BLaER1 treated with 17β-estradiol and CSF1 and Interleukin-3, amounts not matched to agents 10 nM and 100 nM (cell line): Measurements from ENCODE around the gene COPZ1.

Source experiments
- H3K27ac ChIP-seq, 11 experiments: shearing (Covaris generic); formaldehyde crosslinking; 2 replicates each; pipeline ENCODE4 v1.8.1; 2022
- H3K27me3 ChIP-seq, 11 experiments: shearing (Covaris generic); formaldehyde crosslinking; 2 replicates each; pipeline ENCODE4 v1.8.1; 2022
- H3K36me3 ChIP-seq, 11 experiments: shearing (Covaris generic); formaldehyde crosslinking; 2 replicates each; pipeline ENCODE4 v1.8.1; 2022
- H3K4me1 ChIP-seq, 10 experiments: shearing (Covaris generic); formaldehyde crosslinking; 2 replicates each; pipeline ENCODE4 v1.8.1; 2022
- H3K4me2 ChIP-seq, 11 experiments: shearing (Covaris generic); formaldehyde crosslinking; 2 replicates each; pipeline ENCODE4 v1.8.1; 2022
- H3K4me3 ChIP-seq, 10 experiments: shearing (Covaris generic); formaldehyde crosslinking; 2 replicates each; pipeline ENCODE4 v1.8.1; 2022
- H3K9ac ChIP-seq, 11 experiments: shearing (Covaris generic); formaldehyde crosslinking; 2 replicates each; pipeline ENCODE4 v1.8.1; 2022
- H3K9me3 ChIP-seq, 11 experiments: shearing (Covaris generic); formaldehyde crosslinking; replicated peaks in 1 of 11; 2 replicates each; pipeline ENCODE4 v1.8.1; 2022
- H4K20me1 ChIP-seq, 11 experiments: shearing (Covaris generic); formaldehyde crosslinking; 2 replicates each; pipeline ENCODE4 v1.8.1; 2022
- Cebpa-rat ChIP-seq, 11 experiments: shearing (Covaris generic); IDR thresholded peaks; 2 replicates each; pipeline ENCODE4 v1.8.1; 2022

The COPZ1 gene

GRCh38 chr12:54401119-54401518 is 76.2 kb downstream of the COPZ1 start:
- Histone ChIP-seq H3K9me3 (no peaks in the 10 kb centered on the region), H3K27me3 (no peaks in the 10 kb centered on the region), H4K20me1 (peaks cover 10 to 94% (median 81%) of the 10 kb centered on the region in 11 experiments; a peak in 20 of 22 replicates), H3K4me2 (no peak overlapping the region), H3K36me3 (peaks cover 99 to 100% (median 100%) of the 10 kb centered on the region in 11 experiments), H3K4me1 (peaks cover 0 to 21% (median 6%) of the 10 kb centered on the region in 10 experiments; a peak in 14 of 20 replicates), H3K9ac (peak overlapping the region in 6 of 11 experiments; percentile 6 to 34 (median 12); a peak in 2 of 22 replicates), H3K4me3 (no peak overlapping the region), H3K27ac (0 out of 22 replicates have a peak overlapping the region, but pooled peaks of 2 of the 11 experiments have one; percentile 9 to 13)
- no peak for TF ChIP-seq Cebpa-rat (IDR thresholded peaks at IDR 0.05)
